Loucy (cell line): ENCODE data around the gene L3MBTL3.
A peak's percentile ranks its signal among the peaks of the same experiment; 100 is the strongest.

ENCODE experiments used
- H2AFZ ChIP-seq: fragments of 200-600 bp; sonication (generic); 2 replicates; pipeline ENCODE4 v1.6.0; 2016; ENCODE audit warnings: antibody characterized with exemption, mild to moderate bottlenecking, low read length, moderate library complexity
- H3F3A ChIP-seq: fragments of 200-600 bp; 2 replicates; pipeline ENCODE4 v1.6.0; 2016; ENCODE audit warnings: antibody characterized with exemption, low read depth, mild to moderate bottlenecking
- H3K27me3 ChIP-seq: fragments of 200-600 bp; sonication (generic); 2 replicates; pipeline ENCODE4 v1.6.1; 2014; ENCODE audit warnings: low read length, mild to moderate bottlenecking; ENCODE audit not compliant: insufficient read depth, poor library complexity, severe bottlenecking
- H3K36me3 ChIP-seq: fragments of 200-600 bp; sonication (generic); 2 replicates; pipeline ENCODE4 v1.6.1; 2016; ENCODE audit warnings: low read length; ENCODE audit not compliant: insufficient read depth
- H3K4me1 ChIP-seq: fragments of 200-600 bp; sonication (generic); 2 replicates; pipeline ENCODE4 v1.5.1; 2014; ENCODE audit warnings: low read length, mild to moderate bottlenecking; ENCODE audit not compliant: insufficient read depth, poor library complexity, severe bottlenecking
- H3K4me2 ChIP-seq: fragments of 200-600 bp; sonication (generic); 2 replicates; pipeline ENCODE4 v1.6.0; 2014; ENCODE audit warnings: antibody characterized with exemption, low read length, low read depth, mild to moderate bottlenecking; ENCODE audit not compliant: poor library complexity, severe bottlenecking
- H3K4me3 ChIP-seq: fragments of 200-600 bp; sonication (generic); 2 replicates; pipeline ENCODE4 v1.5.1; 2014; ENCODE audit warnings: low read length, mild to moderate bottlenecking, mixed read lengths; ENCODE audit not compliant: poor library complexity, severe bottlenecking
- H3K79me2 ChIP-seq: fragments of 200-600 bp; sonication (generic); 2 replicates; pipeline ENCODE4 v1.6.1; 2014; ENCODE audit warnings: low read length; ENCODE audit not compliant: insufficient read depth
- H3K9ac ChIP-seq: fragments of 200-600 bp; sonication (generic); 2 replicates; pipeline ENCODE4 v1.6.0; 2014; ENCODE audit warnings: mild to moderate bottlenecking, low read depth, low read length, moderate library complexity; ENCODE audit not compliant: poor library complexity, severe bottlenecking
- H3K9me2 ChIP-seq: fragments of 200-600 bp; sonication (generic); replicated peaks from 2 replicates; pipeline ENCODE4 v1.6.1; 2016; ENCODE audit warnings: low read depth, low read length, mixed read lengths
- H3K9me3 ChIP-seq: fragments of 200-600 bp; sonication (generic); 2 replicates; pipeline ENCODE4 v1.6.1; 2014; ENCODE audit warnings: mild to moderate bottlenecking, antibody characterized with exemption, low read length, low read depth; ENCODE audit not compliant: insufficient read depth
- H4K20me1 ChIP-seq: fragments of 200-600 bp; sonication (generic); 2 replicates; pipeline ENCODE4 v1.6.0; 2014; ENCODE audit warnings: antibody characterized with exemption, low read length, mild to moderate bottlenecking; ENCODE audit not compliant: insufficient read depth, poor library complexity, severe bottlenecking
- CTCF ChIP-seq: fragments of 200-600 bp; sonication (generic); conservative IDR thresholded peaks from 2 replicates; pipeline ENCODE4 v1.5.1; 2014; ENCODE audit warnings: mild to moderate bottlenecking, antibody characterized with exemption, low read length
- EZH2phosphoT487 ChIP-seq: fragments of 200-600 bp; IDR thresholded peaks from 2 replicates; pipeline ENCODE4 v1.6.1; 2018; ENCODE audit warnings: antibody characterized with exemption, mild to moderate bottlenecking, moderate library complexity, borderline replicate concordance

Gene L3MBTL3

GRCh38 chr6:130070792-130071191, 52.4 kb downstream of the L3MBTL3 start:
- no peaks in the 10 kb centered on the region for H3K79me2 ChIP-seq
- no peaks in the 10 kb centered on the region for H3K9me3 ChIP-seq
- no peaks in the 10 kb centered on the region for H3F3A ChIP-seq
- no peak overlapping the region for H3K4me3 ChIP-seq
- H3K9me2 ChIP-seq, result no peaks in the 10 kb centered on the region
- no peak overlapping the region for H3K4me2 ChIP-seq
- H4K20me1 ChIP-seq, result no peaks in the 10 kb centered on the region
- H3K36me3 ChIP-seq, result peaks cover 5% of the 10 kb centered on the region; the same call in 1 of the 2 replicates
- no peaks in the 10 kb centered on the region for H3K4me1 ChIP-seq
- H3K9ac ChIP-seq, result no peak overlapping the region
- TF ChIP-seq CTCF (no peak), EZH2phosphoT487 (no peak)
- H2AFZ ChIP-seq, result no peak overlapping the region
- H3K27me3 ChIP-seq, result no peaks in the 10 kb centered on the region

- Histone ChIP-seq H3K79me2 (no peaks in the 10 kb centered on the region), H2AFZ (no peak overlapping the region), H3K9me3 (no peaks in the 10 kb centered on the region), H3K27me3 (no peaks in the 10 kb centered on the region), H3K9me2 (no peaks in the 10 kb centered on the region), H3K4me1 (no peaks in the 10 kb centered on the region), H3K4me2 (no peak overlapping the region), H3F3A (no peaks in the 10 kb centered on the region), H3K4me3 (no peak overlapping the region), H3K9ac (no peak overlapping the region), H4K20me1 (no peaks in the 10 kb centered on the region), H3K36me3 (peaks cover 17% of the 10 kb centered on the region; the same call in 1 of the 2 replicates)
- no peak for TF ChIP-seq EZH2phosphoT487
- TF ChIP-seq CTCF, result no peak
These were observed 57.6 kb downstream of the L3MBTL3 start for GRCh38 chr6:130075879-130076460.

- Histone ChIP-seq H3F3A (no peaks in the 10 kb centered on the region), H3K9me3 (no peaks in the 10 kb centered on the region), H3K4me1 (no peaks in the 10 kb centered on the region), H3K4me3 (no peak overlapping the region), H3K27me3 (no peaks in the 10 kb centered on the region), H2AFZ (no peak overlapping the region), H3K36me3 (peaks cover 17% of the 10 kb centered on the region; the same call in 1 of the 2 replicates), H3K9ac (no peak overlapping the region), H3K79me2 (no peaks in the 10 kb centered on the region), H3K4me2 (no peak overlapping the region), H4K20me1 (no peaks in the 10 kb centered on the region), H3K9me2 (no peaks in the 10 kb centered on the region)
- TF ChIP-seq CTCF (peak; percentile 42), EZH2phosphoT487 (no peak)
These were observed 58.1 kb downstream of the L3MBTL3 start for GRCh38 chr6:130076512-130076911.
